Measurements from ENCODE around the gene DSC3. TPM values are rescaled to one million over a fixed set of nuclear protein-coding genes. Genes with fewer than 3 reads are reported as not detected.

Gene DSC3
- total RNA-seq, 1 experiment from 2014 or later: not detected

DNA sequence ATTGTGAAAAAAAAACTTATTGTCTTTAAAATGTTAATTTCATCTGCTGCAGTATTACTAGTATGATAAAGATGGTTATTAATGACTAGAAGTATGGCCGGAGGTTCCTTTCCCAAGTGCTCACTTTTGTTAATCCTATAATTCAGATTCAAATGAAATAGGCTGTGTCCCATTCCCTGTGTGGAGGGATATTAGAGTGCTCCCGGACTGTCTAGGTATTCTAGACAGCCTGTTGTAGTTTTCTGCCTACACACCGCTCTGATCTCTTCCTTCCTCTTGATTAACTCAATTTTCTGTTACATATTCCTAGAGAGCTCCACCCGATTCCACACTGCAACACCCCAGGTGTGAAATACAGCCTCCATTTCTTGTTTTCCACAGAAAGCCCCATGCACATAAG lies 15.4 kb upstream of the DSC3 start:
- POLR2A ChIA-PET (ENCODE audit: unreplicated experiment): interaction anchor here (0.6 kb wide), 1 partner anchor 187 kb away, joined by 5 read pairs; no protein-coding TSS in a partner anchor
- no peaks in the 10 kb centered on the region for H4K20me1 ChIP-seq (ENCODE audit: insufficient read depth)
- no peak overlapping the region for H2AFZ ChIP-seq
- no peak overlapping the region for H3K4me2 ChIP-seq
- H3K4me3 ChIP-seq: no peak overlapping the region
- no peaks in the 10 kb centered on the region for H3K27me3 ChIP-seq (ENCODE audit: insufficient read depth, low read depth)
- intact Hi-C loops (cut with micrococcal nuclease; ENCODE audit: unreplicated experiment): no loop called here
- no TSS peak for BruUV-seq (replicated peaks)
- TF ChIP-seq EZH2 (IDR thresholded peaks at IDR 0.05; ENCODE audit: low read depth) (no peak), CTCF (conservative IDR thresholded peaks at IDR 0.05) (no peak)
- no peaks in the 10 kb centered on the region for H3K9me2 ChIP-seq (ENCODE audit: insufficient read depth)
- CTCF ChIA-PET: no interaction called here
- no peaks in the 10 kb centered on the region for H3K9me3 ChIP-seq (ENCODE audit: insufficient read depth, low read depth)
- no peak overlapping the region for H3K27ac ChIP-seq
- H3K36me3 ChIP-seq (ENCODE audit: low read depth): no peaks in the 10 kb centered on the region
- no peak for DNase-seq
- H3F3A ChIP-seq (ENCODE audit: insufficient read depth, low read depth): no peaks in the 10 kb centered on the region
- H3K79me2 ChIP-seq (ENCODE audit: low read depth): no peaks in the 10 kb centered on the region
- H3K4me1 ChIP-seq (replicated peaks; ENCODE audit: insufficient read depth): no peaks in the 10 kb centered on the region

- Histone ChIP-seq H4K20me1 (ENCODE audit: insufficient read depth) (no peaks in the 10 kb centered on the region), H3K4me2 (no peak overlapping the region), H3K27me3 (ENCODE audit: insufficient read depth, low read depth) (no peaks in the 10 kb centered on the region), H3K4me1 (replicated peaks; ENCODE audit: insufficient read depth) (no peaks in the 10 kb centered on the region), H3K79me2 (ENCODE audit: low read depth) (no peaks in the 10 kb centered on the region), H3K4me3 (no peak overlapping the region), H3K27ac (no peak overlapping the region), H3K36me3 (ENCODE audit: low read depth) (no peaks in the 10 kb centered on the region), H3K9me3 (ENCODE audit: insufficient read depth, low read depth) (no peaks in the 10 kb centered on the region), H2AFZ (no peak overlapping the region), H3K9me2 (ENCODE audit: insufficient read depth) (no peaks in the 10 kb centered on the region), H3F3A (ENCODE audit: insufficient read depth, low read depth) (no peaks in the 10 kb centered on the region)
- BruUV-seq (replicated peaks): no TSS peak
- DNase-seq: no peak
- CTCF ChIA-PET: no interaction called here
- intact Hi-C loops (cut with micrococcal nuclease; ENCODE audit: unreplicated experiment): no loop called here
- POLR2A ChIA-PET (ENCODE audit: unreplicated experiment): no interaction called here
- TF ChIP-seq EZH2 (IDR thresholded peaks at IDR 0.05; ENCODE audit: low read depth) (no peak), CTCF (conservative IDR thresholded peaks at IDR 0.05) (no peak)
Observed at GRCh38 chr18:31057051-31057450, 14.5 kb upstream of the DSC3 start.

- no peaks in the 10 kb centered on the region for H4K20me1 ChIP-seq (ENCODE audit: insufficient read depth)
- DNase-seq: no peak
- CTCF ChIA-PET: no interaction called here
- H2AFZ ChIP-seq: no peak overlapping the region
- no peaks in the 10 kb centered on the region for H3K9me2 ChIP-seq (ENCODE audit: insufficient read depth)
- H3K4me3 ChIP-seq: no peak overlapping the region
- H3F3A ChIP-seq (ENCODE audit: insufficient read depth, low read depth): no peaks in the 10 kb centered on the region
- no peaks in the 10 kb centered on the region for H3K27me3 ChIP-seq (ENCODE audit: insufficient read depth, low read depth)
- no peaks in the 10 kb centered on the region for H3K4me1 ChIP-seq (replicated peaks; ENCODE audit: insufficient read depth)
- no peaks in the 10 kb centered on the region for H3K9me3 ChIP-seq (ENCODE audit: insufficient read depth, low read depth)
- POLR2A ChIA-PET (ENCODE audit: unreplicated experiment): no interaction called here
- no peak overlapping the region for H3K27ac ChIP-seq
- no peaks in the 10 kb centered on the region for H3K79me2 ChIP-seq (ENCODE audit: low read depth)
- intact Hi-C loops (cut with micrococcal nuclease; ENCODE audit: unreplicated experiment): no loop called here
- no TSS peak for BruUV-seq (replicated peaks)
- no peaks in the 10 kb centered on the region for H3K36me3 ChIP-seq (ENCODE audit: low read depth)
- no peak for TF ChIP-seq EZH2 (IDR thresholded peaks at IDR 0.05; ENCODE audit: low read depth)
- no peak for TF ChIP-seq CTCF (conservative IDR thresholded peaks at IDR 0.05)
- no peak overlapping the region for H3K4me2 ChIP-seq
Observed at GRCh38 chr18:31056296-31056695, 13.8 kb upstream of the DSC3 start.

All from PC-9 (cell line).